Measurements from ENCODE around the gene ACSBG1.

The ACSBG1 gene

GRCh38 chr15:78216276-78217104 is 17.9 kb downstream of the ACSBG1 start:
- no peak for DNase-seq

DNA sequence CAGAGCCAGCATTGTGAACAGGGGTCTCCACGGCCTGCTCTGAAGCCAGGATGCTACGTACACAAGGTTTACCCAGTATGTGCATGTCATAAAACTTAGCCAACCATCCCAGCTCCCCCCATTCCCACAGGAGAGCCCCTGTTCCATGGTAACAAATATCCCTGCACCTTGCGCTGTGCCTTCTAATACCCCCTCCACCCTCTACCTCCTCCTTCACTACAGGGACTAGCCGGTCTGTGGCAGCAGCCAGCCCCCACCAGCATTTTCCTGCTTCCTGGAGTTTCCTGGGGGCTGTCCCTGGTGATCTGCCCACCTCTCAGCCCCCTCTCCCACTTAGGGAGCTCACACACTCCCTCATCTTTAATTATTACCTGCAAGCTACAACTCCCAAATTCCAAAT is 20.4 kb downstream of the ACSBG1 start:
- DNase-seq, result no peak

DNA sequence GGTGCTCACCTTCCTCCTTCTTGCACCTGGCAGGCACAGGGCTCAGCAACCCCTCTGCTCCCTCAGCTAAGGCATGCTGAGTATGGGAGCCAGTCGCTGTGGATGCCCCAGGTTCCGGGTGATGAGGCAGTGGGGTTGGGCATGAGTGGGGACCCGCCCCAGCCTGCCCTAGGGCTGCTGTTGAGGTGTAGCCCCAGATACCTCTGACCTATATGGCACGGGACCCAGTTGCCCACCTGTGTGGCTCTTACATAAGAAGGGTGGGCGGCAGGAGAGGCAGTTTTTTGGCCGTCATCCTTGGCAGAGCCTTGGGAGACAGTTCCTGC is 21.0 kb downstream of the ACSBG1 start:
- DNase-seq, result no peak

DNA sequence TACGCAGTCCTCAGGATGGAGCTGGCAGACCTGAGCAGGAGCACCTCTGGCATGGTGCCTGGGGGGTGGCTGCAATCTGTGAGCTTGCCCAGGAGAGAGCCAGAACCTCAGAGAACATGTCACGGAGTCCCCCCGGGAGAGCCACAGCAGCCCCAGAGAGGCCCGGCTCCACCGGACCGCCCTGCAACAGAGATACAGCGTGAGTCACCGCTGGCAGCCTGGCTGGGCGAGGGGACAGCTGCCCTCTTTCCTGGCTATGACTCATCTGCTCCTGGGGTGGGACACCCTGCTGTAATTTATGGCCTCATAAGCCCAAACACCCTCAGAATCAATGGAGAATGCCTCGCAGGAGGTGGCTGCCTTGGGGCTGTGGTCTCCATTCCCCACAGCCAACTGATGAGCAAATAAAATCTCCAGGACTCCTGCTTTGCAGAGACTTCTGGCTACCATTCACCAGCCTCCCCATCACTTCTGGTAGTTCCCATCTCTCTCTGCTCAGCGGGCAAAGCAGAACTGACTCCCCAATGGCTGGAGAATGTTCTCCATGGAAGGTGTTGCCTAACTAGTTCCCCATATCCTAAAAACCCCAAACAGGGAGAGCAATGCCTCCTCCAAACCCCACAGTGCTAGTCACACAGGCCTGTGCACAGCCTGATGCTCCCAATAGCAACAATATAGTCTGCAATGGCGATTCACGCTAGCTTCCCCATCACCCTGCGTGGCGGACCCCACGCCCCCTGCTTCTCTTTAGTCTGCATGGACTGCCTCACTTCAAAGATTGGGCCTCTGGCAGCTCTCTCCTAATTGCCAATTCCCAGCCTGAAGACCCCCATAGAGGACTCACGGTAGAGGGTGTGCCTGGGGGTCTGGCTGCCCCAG is 21.6 kb downstream of the ACSBG1 start:
- no peak for DNase-seq

DNA sequence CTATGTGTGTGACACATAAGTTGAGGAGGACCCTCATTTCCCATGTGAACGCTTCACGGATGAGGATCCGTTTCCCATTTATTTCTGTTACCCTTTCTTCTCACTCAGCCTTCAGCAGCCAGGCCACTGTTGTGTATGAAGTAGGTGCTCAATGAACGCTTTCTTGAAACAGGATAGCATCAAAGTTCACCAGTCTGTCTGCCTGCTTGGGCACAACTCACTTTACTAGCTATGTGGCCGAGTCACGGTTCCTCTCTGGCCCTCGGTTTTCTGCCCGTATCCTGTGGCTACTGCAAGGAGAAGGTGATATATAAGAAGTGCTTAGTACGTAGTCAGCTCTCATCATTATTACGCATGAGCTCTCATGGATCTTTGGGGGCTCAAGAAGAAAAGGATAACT is 22.4 kb downstream of the ACSBG1 start:
- DNase-seq, result no peak

DNA sequence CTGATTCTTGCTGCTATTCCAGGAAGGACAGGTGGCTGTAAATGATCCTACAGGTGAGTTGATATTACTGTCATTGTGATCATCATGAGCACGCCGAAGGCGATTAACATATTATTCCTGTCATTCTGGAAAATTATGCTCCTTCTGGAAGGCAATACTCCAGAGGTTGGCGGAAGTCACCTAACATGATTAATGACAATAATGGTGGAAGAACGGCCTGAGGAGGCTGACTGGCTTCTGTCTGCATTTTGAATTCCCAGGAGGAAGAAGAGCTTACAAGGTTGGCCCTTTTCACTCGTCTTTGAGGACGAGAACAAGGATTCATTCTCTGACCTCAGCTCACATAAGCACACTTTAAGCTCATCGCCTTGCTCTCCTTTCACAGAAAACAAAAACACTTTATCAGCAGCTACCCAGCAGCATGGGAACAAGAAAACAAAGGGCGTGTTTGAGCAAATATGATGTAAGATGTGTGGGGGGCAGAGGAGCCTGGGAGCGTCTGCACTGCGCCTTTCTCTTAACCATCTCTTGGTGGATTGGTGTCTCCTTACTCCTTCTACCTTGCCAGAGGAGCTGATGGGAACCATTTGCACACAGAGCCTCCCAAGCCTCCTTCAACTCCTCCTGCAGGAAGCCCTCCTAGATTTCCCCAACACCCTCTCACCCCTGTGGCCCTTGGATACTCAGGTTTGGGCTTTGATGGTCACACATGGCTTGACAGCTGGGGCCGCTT is 23.0 kb downstream of the ACSBG1 start:
- DNase-seq, result no peak

DNA sequence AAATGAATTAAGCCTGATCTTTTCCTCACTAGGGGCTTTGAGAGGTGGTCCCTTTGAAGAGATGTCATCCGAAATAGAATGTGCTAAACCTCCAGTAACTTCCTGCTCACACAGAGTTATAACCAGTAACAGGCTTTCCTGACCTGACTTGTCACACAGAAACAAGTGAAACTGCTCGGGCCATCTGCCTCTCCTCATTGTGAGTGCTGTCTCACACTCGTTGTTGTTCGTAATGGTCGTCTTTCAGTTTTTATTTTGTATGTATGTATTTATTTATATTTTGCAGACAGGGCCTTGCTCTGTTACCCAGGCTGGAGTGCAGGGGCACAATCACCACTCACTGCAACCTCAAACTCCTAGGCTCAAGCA is 24.0 kb downstream of the ACSBG1 start:
- no peak for DNase-seq

DNA sequence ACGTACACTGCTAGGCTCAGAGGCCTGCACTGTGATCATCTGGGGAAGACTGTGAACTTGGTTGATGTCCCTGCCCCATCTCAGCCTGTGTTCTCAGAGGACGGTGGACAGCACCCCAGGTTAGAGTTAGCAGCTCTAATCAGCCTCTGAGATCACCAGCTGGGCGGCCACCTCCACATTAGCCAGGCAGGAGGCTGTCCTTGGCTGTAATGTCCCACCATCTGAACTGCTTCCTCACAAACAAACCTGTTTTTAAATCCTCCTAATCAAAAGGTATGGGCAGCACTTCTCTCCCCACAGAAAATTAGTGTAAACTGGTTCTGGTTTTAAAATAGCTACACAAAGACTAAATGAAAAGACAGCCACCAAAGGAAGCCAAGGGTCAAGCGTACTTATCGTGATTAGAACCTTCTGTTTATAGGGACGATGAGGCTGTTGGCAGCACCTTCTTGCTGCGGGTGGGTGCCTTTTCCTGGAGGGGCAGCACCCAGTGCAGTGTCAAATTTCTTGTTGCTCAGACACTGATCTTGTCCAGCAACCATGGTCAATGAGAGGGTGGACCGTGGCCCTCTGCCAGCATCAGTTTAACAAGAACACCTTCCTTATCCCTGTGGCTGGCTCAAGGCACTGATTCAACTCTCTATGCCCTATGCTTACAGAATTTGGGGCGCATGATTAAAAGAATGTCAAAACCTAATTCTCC is 24.6 kb downstream of the ACSBG1 start:
- no peak for DNase-seq

- no peak for DNase-seq
Measured at GRCh38 chr15:78208887-78209645, 25.3 kb downstream of the ACSBG1 start.

DNA sequence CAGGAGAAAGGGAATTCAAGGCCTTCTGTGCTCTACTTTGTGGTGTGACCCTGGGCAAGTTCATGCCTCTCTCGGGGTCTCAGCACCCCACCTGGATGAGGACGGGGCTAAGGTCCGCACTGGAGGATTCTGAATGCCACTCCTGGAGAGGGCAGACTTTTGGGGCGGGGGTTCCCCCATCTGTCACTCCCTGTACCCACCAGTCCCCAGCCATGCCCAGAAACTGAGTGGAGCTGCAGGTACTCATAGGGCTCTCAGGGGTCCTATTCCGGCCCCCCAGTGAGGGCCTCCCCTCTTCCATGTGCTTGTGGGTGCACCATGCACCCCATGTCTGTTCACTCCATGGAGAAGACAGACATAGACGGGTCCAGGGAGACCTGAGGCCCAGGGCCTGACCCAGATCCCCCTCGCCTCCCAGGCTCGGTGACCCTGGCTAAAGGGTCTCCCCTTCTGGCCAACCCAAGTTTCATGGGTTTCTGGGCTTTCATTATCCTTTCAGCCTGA is 26.0 kb downstream of the ACSBG1 start:
- DNase-seq, result no peak

- no peak for DNase-seq
Measured at GRCh38 chr15:78207641-78208340, 26.6 kb downstream of the ACSBG1 start.

GRCh38 chr15:78207110-78207458 is 27.3 kb downstream of the ACSBG1 start:
- DNase-seq, result no peak

DNA sequence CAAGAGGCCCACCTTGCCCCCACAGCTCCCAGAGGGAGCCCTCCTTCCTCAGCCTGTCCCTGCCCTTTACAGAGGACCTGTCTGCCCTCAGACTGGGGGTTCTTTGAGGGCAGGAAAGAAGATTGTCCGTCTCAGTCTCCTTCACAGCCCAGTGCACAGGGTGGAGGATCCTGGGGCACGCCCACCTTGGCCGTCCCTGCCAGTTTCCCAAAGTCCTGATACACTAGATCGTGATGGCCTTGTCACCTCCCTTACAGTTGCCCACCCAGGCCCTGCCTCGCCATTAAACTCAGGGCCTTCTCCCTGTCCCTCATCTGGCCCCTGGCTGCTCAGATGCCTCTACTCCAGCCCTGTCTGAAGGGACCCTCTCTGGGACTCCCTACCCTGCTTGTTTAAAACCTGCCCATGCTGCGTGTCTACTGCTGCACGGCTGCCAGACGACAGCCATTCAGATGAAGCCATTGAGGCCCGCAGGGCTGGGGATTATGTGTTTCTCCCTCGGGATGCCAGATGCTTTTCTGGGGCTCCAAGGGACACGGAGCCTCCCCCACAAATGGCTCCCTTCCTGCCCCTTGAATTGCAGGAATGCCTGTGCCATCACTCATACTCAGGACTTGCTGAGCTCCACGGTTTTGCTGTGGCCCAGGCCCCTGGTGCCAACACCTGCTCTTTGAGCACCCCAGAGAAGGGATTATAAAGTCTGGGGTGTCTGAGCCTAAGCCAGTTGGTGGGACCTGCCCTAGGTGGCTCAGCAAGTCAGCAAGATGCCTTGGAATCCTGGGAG is 27.8 kb downstream of the ACSBG1 start:
- DNase-seq, result no peak

DNA sequence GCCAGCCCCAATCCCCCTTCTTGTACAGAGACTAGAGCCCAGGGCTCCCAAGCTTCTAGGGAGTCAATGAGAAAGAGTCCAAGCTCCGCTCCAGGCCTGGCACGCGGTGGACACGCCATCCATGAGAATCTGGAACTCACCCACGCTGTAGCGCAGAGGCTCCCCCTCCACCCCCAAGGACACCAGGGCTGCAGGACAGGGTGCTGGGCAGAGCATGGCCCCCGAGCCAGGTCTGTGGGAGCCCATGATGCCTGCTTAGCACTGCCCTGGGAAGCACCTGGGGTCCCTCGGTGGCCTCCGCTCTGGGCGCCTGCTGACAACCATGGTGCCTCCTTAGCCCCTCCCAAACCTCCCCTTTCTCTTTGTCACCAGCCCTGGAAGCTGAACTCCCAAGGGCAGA is 28.5 kb downstream of the ACSBG1 start:
- DNase-seq, result no peak

- no peak for DNase-seq
Measured at GRCh38 chr15:78205337-78205736, 29.0 kb downstream of the ACSBG1 start.

DNA sequence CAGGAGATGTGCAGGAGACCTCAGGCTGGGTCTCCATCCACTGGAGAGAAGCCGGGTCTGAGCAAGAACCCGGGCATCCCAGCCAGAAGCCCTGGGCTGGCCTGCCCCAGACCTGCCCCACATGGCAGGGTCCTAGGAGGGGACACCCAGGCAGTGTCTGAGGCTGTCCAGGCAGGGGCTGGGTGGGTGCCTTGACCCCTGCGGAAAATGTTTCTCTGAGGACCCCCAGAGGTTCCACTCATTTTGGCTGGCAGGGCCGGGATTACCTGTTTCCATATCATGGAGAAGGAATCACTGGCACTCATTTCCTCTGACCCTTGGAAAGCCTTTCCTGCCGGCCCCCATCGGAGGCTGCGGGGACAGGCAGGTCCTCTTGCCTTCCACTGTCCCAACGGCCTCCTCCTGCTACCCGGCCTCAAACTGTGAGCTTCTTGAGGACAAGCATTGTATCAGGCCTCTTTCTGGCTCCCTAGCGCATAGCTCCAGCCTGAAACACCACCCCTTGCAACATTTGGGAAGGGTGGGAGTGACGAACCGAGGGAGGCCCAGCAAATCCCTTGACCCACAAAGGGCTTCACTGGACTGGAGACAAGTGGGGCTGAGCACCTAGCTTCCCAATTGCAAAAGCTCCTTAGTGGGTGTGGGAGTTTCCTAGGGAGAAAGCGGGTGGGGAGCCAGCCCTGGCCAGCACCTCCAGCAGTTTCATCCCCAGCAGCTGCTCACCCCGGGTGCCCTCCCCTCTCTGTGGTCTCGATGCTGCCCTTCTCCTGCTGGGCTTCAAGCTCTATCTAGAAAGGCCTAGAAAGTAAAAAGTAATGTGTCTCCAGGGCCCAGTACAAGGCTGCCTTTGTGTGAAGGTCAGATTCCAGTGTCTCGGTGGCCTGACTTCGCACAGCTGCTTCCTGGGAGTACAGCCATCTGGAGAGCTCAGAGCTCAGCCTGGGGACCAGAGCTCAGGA is 29.7 kb downstream of the ACSBG1 start:
- DNase-seq, result no peak

DNA sequence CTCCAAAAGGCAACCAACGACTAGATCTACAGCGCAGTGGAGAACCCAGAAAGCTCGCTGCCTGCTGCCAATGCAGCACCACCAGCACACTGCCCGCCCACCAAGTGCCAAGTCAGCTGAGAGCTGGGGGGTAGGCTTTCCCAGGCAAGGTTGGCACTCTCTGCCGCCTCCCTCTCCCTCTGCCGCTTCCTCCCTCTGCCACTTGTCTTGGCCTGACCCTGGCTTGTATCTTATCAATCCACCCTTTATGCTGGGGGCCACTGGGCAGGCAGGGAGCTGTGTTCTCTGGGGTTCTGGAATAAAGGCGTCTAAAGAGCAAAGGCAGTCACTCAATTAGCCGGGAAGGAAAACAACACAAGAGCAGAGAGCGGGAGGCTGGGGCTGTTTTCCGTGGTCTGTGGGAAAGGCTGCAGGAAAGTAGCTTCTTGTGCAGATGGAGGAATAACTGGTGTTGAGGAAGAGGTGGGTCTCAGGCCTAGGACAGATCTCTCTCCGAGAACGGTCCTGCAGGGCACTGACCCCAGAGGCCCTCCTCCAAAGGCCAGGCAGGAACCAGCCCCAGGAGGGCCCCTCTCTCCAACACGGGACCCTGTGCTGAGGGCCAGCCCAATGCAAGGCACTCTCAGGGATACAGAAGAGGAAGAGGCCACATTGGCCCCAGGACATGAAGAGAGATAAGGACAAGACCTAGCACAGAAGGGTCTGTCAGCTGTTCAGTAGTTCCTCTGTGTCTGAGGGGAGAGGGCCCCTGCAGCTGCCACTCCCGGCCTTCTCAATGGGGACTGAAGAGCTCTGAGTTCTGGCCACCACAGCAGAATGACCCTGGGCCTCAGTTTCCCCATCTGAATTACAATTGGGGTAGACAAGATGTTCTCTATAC is 30.8 kb downstream of the ACSBG1 start:
- DNase-seq, result no peak
